GM19455 (cell line): ENCODE data around the gene STK4.

Experiments used
- ATAC-seq: cut with Tn5 transposase; IDR thresholded peaks from one replicate; pipeline ENCODE4 v1.9.1; 2021; ENCODE audit not compliant: unreplicated experiment

STK4 gene

GRCh38 chr20:44952731-44953130 lies 13.6 kb upstream of the STK4 start:
- no peak for ATAC-seq

- no peak for ATAC-seq
These were observed 12.1 kb upstream of the STK4 start for GRCh38 chr20:44954211-44954610.

GRCh38 chr20:44955270-44955669 lies 11.0 kb upstream of the STK4 start:
- ATAC-seq: no peak

GRCh38 chr20:44956410-44956809 lies 9.9 kb upstream of the STK4 start:
- no peak for ATAC-seq

GRCh38 chr20:44958276-44958675 lies 8.0 kb upstream of the STK4 start:
- no peak for ATAC-seq

- no peak for ATAC-seq
These were observed 7.2 kb upstream of the STK4 start for GRCh38 chr20:44959082-44959637.

GRCh38 chr20:44959638-44960102 lies 6.6 kb upstream of the STK4 start:
- ATAC-seq: no peak

- ATAC-seq: peak; percentile 89
These were observed 6.0 kb upstream of the STK4 start, which contains the start of gene TOMM34 for GRCh38 chr20:44960103-44960852. Gene TOMM34, minus strand, starts transcription at chr20:44960397. Its CDS starts 64 bp downstream, at chr20:44960333.

- no peak for ATAC-seq
These were observed 5.1 kb upstream of the STK4 start for GRCh38 chr20:44961011-44961869.

- ATAC-seq: no peak
These were observed 4.4 kb upstream of the STK4 start for GRCh38 chr20:44961870-44962267.

GRCh38 chr20:44962483-44962882 lies 3.8 kb upstream of the STK4 start:
- no peak for ATAC-seq

- ATAC-seq: no peak
These were observed 2.7 kb upstream of the STK4 start for GRCh38 chr20:44963325-44964215.

- no peak for ATAC-seq
These were observed 672 bp upstream of the STK4 start for GRCh38 chr20:44965651-44966029.

GRCh38 chr20:44967207-44967807 lies 995 bp downstream of the STK4 start:
- ATAC-seq: no peak

GRCh38 chr20:44969300-44969894 lies 3.1 kb downstream of the STK4 start:
- no peak for ATAC-seq

GRCh38 chr20:44970243-44970757 lies 4.0 kb downstream of the STK4 start:
- no peak for ATAC-seq

- no peak for ATAC-seq
These were observed 6.7 kb downstream of the STK4 start for GRCh38 chr20:44973053-44973452.

GRCh38 chr20:44976698-44977097 lies 10.4 kb downstream of the STK4 start:
- no peak for ATAC-seq

- ATAC-seq: peak; percentile 76
These were observed 12.8 kb downstream of the STK4 start for GRCh38 chr20:44979090-44979621.
